T47D (cell line): ENCODE data around the gene CCNL2.
"Not testable (repeated sequence)": the region's sequence is repeated elsewhere in the genome, so short reads cannot be mapped to it uniquely, and the experiment has no call there.

Source experiments
- DNase-seq, 2 experiments: peaks; one replicate each; pipeline versions ENCODE4 v3.0.0 to v3.0.0-alpha.2; 2011 to 2012; ENCODE audit warnings: low read depth in 1 of 2, low spot score in 1 of 2
- JUND ChIP-seq: IDR thresholded peaks from 2 replicates; pipeline ENCODE4 v1.6.1; 2012; ENCODE audit warnings: low read depth
- in situ Hi-C: cut with HindIII; loops from 2 replicates; pipeline ENCODE4 v1.10.0; 2016; ENCODE audit warnings: low sequenced_read_pairs, low pct_unique_long_range_greater_than_20kb

Gene CCNL2

DNA sequence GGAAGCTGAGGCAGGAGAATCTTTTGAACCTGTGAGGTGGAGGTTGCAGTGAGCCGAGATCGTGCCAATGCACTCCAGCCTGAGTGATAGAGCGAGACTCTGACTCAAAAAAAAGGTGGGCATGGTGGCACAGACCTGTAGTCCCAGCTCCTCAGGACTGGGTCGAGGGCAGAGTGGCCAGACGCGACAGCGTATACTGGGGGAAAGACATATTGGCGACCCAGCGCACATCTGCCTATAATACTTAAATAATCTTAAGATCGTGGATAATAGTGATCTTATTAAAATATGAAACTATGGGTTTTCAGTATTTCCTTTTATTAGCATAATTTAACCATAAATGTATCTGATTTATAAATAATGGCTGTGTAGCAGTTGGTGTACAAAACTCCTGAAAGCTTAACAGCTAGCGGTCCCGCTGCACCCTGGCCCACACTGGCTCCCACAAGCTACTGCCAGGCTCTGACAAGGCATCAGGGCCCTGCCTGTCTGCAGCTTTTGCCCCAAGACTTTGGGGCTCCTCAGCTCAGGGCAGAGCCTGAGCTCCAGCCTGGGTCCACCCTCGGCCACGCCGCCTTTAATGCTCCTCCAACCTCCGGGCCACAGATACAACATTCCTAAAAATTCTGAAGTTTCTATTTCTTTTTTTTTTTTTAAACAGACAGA, 21.5 kb downstream of the CCNL2 start:
- no peak for DNase-seq
- in situ Hi-C loops = no loop called here
- no peak for TF ChIP-seq JUND

DNA sequence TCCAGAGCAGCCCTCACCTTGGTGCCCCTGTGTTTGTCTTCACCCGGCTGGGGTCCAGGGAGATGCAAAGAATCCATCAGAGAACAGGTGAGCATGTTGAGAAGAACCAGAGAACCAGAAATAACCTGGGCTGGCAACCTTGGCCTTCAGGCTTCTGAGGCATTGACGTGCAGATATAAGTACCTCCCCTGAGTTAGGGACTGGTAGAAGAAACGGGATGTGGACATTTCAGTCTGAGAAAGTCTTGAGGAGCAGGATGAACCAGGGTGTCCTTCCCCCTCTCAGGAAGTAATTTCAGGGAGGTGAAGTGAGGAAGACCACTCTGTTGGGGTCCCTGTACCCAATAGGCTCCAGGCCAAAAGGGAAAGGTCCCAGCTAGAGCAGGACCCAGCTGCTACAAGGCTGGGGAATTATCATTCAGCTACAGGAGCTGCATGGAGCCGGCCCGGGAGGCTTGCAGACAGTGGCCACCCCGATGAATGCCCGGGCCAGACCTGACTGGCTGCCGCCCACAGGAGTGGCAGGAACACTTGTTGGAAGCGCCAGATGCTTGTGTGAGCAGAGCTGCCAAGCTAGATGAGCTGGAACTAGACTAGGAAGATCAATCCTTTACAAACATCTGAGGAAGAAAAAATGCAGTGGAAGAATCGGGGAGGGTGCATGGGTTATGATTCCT, 22.4 kb downstream of the CCNL2 start:
- no peak for TF ChIP-seq JUND
- in situ Hi-C loops = no loop called here
- DNase-seq = no peak

DNA sequence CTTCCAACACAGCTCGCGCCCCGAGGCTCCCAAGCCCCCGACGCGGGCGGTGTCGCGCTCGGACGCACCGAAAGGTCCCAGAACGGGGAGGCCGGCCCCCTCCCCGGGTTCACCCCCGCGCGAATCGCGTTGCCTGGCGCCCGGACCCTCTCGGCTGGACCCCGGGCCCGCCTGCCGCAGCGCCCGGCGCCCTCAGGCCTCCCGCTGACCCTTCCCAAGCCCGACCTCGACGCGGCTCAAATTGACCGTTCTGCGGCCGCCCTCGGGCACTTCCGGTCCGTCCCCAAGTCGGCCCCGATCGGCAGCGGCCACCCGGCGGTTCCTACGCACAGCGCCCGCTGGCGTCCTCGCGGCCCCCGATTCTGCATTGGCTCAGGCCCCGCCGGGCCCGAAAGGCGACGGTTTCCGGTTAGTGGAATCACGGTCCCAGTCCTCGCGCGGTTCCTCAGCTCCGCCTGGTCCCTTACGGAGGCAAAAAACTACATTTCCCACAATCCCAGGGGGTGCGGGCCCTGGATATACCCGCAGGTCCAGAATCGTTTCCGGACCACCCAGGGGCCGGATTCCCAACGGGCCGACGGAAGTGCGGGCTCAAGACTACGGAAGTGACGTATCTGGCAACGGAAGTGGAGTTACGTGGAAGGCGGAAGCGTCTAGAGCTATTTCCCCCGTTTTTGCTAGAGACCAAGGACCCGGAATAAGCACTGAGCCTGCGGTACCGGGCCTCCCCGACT, 24.0 kb downstream of the CCNL2 start, which contains the start of gene AURKAIP1:
Gene AURKAIP1 (minus strand): TSS at position 279 of the 734 bp plus-strand sequence. CDS start 451 bp downstream, outside the sequence.
- TF ChIP-seq JUND = no peak
- in situ Hi-C loops = no loop called here
- DNase-seq = peak; percentile 90 to 99

DNA sequence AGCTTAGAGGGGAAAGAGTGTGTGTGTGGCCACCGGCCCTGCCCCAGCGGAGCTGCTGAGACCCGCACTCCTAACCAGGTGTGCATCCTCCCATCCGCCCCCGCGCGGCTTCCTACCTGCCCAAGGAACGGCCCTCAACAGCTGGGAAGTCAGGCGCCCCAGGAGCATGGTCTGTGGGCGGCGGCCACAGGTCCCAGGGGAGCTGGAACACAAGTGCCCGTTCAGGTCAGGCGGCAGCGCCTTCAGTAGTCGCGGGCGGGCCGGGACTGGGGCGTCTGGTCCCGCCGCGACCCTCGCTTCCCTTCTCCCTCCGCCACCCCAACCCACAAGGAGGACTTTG, 24.6 kb downstream of the CCNL2 start:
- DNase-seq = no peak
- in situ Hi-C loops = no loop called here
- TF ChIP-seq JUND = no peak

DNA sequence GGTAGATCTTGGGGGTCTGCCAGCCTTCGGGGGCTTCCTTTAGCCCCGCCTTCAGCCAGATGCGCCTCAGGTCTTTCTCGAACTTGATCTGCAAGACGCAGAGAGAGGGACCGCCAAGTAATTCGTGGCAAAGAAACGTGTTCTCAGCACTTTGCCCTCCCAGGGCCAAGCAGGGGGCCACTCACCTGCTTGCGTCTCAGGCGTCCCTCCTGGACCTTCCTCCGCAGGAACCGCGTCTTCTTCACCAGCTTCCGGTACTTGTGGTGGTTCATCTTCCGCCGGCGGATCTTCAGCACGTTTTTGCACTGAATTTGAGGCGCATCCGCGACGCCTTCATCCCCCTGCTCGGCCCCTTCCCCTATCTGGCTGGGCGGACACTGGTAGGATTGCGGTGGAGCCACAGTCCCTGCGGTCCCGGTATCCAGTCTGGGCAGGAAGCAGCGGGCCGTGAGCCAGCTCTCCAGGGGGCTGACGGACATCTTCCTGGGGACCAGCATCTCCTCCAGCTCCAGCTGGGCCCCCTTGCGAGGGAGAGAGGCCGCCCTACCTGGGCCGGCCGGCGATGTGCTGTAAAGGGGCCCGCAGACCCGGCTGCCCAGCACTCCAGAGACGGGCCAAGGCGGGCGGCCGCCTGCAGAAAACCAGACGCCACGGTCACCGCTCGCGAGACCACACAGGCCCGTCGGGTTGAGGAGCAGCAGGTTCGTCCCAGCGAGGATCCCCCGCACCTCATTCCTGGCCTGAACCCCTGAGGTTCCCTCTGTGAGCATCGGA, 25.1 kb downstream of the CCNL2 start:
- TF ChIP-seq JUND = no peak
- in situ Hi-C loops = no loop called here
- no peak for DNase-seq

DNA sequence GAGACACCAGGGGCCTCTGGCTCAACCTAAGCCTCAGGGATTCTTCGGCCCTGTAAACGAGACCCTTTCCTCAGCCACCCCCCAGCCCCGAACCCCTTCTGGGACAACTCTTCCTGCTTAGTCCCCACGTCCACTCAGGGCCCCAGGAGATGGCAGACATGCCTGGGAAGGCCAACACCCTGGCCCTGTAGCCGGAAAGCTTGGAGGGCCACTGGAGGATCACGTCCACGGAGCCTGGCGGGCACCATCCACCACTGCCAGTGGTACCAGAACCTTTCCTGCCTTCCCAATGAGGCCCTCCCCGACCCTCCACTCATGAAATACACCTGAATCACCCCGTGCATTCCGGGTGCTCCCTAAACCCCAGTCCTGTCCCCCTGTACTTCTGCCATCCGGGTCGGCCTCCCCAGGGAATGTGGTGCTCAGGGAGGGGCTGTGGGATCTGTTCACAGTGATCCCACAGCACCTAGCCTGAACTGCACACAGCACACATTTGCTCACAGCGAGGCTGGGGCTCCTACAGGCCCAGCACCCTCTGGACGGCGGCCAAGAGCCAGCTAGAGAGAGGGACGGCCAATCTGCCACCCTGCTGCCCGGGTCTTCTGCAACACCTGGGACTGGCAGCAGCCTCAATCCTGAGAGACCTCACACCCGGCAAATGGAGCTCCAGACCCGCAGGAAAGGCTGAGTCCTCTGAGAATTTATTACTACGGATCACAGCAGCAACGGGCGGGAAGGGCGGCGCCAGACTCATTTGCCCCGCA, 25.9 kb downstream of the CCNL2 start:
- no peak for TF ChIP-seq JUND
- in situ Hi-C loops = no loop called here
- DNase-seq = no peak

DNA sequence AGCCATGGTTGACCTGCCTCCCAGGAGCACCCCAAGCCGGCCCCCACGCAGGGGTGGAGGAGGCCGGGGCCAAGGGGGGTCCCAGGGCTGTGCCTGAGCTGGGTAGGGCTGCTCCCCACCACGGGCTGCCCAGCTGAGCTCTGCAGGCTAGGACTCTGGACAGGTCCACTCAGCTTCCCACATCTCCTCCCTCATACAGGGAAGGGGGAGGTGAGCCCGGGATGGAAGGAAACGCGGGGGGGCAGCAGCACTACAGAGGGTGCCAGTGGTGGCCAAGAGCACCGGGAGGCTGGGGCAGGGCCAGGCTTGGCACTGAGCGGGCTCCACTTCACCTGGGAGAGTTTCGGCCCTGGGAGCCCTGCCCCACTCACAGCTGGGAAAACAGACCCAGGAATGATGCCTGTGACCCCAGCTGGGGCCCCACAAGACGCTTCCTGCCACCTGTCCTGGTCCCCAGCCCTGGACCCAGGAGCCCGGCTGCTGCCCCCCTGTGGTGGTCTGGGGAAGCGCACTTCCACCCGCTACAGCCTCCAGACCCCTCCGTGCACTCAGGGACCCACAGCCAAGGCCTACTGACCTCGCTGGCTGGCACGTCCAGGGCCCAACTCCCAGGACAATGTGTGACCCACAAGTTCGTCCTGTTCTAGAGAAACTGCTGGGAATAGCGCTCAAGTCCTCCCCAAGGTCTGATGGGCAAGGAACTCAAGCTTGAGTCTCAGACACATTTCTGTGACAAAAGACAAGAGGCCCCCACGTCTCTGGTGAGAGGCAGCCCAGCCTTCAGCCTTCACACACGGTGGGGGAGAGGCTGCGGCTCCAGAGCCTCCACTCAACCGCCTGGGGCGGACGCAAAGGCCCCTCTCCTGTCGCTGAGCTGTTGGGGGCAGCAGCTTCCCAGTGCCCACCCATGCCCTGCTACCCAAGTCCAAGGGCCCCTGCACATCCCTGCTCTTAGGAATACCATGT, 27.1 kb downstream of the CCNL2 start:
- no peak for TF ChIP-seq JUND
- DNase-seq = peak in 1 of 2 experiments; percentile 60
- in situ Hi-C loops = no loop called here

DNA sequence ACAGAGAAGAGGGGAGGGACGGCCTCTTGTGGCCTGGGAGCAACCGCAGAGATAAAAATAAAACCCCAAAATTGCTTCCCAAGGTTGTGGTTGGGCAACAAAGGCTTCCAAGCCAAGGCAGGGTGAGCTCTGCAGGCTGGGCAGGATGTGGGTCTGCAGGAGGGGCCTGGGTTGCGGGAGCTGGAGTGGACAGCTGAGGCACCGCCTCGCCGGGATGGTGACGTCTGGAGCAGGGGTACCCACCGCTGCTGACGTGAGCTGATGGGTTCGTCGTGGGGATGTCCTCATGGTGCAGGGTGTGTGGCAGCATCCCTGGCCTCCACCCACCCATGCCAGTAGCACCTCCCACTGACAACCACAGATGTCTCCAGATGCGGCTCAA, 27.8 kb downstream of the CCNL2 start:
- no peak for DNase-seq
- no peak for TF ChIP-seq JUND
- in situ Hi-C loops = no loop called here

DNA sequence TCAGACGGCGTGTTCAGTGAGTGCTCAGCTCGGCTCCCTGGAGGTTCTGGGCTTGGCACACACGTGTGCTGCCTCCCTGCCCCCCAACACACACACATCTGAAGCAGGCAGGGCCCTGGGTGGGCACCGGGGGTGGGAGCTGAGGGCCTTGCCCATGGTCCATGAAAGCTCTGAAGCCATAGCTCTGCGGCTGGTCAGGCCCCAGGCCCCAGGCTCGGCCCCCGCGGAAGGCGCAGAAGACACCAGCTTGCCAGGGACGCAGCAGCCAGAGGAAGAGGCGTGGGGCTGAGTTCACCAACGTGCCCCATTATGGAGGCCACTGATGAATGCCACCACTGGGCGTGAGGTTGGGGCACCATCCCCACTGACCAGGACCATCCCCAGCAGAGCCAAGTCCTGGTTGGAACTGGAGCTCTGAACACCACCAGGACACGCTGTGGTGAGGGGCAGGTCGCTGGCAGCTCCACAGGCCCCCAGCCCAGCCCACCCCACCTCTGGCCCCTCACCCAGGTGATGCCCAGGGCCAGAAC, 28.3 kb downstream of the CCNL2 start:
- DNase-seq = no peak
- TF ChIP-seq JUND = no peak
- in situ Hi-C loops = no loop called here

DNA sequence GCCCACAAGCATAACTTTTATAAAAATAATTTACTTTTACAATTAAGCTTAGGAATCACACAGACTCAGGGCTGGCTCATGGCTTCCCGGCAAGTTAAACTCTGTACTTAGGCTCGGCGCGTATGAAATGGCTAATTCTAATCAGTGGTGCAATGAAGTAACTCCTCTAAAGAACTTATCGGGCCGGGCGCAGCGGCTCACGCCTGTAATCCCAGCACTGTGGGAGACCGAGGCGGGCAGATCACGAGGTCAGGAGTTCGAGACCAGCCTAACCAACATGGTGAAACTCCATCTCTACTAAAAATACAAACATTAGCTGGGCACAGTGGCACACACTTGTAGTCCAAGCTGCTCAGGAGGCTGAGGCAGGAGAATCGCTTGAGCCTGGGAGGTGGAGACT, 29.0 kb downstream of the CCNL2 start:
- in situ Hi-C loops = not testable (repeated sequence)

DNA sequence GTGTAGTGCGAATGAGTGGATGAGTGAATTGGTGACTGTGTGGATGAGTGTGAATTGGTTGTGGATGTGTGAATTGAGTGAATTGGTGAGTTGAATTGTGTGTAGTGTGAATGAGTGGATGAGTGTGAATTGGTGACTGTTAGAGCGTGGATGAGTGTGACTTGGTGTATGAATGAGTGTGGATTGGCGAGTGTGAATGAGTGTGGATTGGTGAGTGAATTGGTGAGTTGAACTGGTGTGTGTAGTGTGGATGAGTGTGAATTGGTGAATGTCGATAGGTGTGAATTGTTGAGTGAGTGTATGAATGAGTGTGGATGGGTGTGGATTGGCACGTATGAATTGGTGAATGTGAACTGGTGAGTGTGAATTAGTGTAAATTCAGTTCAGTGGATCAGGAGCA, 31.8 kb downstream of the CCNL2 start:
- no peak for TF ChIP-seq JUND
- no peak for DNase-seq
- in situ Hi-C loops = no loop called here

More for the DNA sequence above, 29.0 kb downstream of the CCNL2 start:
- DNase-seq = not testable (repeated sequence)
